Measurements from ENCODE around the gene L3MBTL3. TPM values are rescaled to one million over a fixed set of nuclear protein-coding genes. Genes with fewer than 3 reads are reported as not detected.

Gene L3MBTL3
- total and polyA plus RNA-seq, 2 experiments from 2014 or later = 8.7 to 11.2 TPM

DNA sequence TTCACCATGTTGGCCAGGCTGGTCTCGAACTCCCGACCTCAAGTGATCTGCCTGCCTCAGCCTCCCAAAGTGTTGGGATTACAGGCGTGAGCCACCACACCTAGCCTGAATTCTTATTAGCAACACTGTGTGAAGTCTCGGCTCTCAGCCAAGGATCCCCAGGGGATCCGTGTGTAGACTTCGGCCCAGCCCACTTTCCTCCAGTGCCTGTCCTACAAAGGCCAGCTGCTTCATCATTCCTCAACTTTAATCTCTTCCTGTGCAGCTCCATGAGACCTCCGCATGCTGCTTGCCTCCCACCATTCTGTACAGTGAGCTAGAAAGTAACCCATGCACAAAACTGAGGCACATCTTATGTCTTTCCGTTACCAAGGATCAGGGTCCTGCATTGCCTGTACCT lies 132.5 kb downstream of the L3MBTL3 start:
- TF ChIP-seq ZNF331 (CRISPR knock-in tag; IDR thresholded peaks at IDR 0.05; ENCODE audit: low read depth) (no peak), JUNB (IDR thresholded peaks at IDR 0.05; ENCODE audit: unreplicated experiment) (no peak), EZH2 (IDR thresholded peaks at IDR 0.05; ENCODE audit: low read depth, unreplicated experiment) (no peak), CREB1 (CRISPR knock-in tag; IDR thresholded peaks at IDR 0.05; ENCODE audit: low read depth) (no peak), POLR2AphosphoS5 (IDR thresholded peaks at IDR 0.05; ENCODE audit: low read depth) (no peak), NANOG (IDR thresholded peaks at IDR 0.05; ENCODE audit: borderline replicate concordance) (no peak), STAT1 (IDR thresholded peaks at IDR 0.05; ENCODE audit: unreplicated experiment) (no peak), EZH2phosphoT487 (IDR thresholded peaks at IDR 0.05; ENCODE audit: unreplicated experiment) (no peak), ZNF114 (CRISPR knock-in tag; IDR thresholded peaks at IDR 0.05) (no peak)
- TF ChIP-seq, protein P1, sequence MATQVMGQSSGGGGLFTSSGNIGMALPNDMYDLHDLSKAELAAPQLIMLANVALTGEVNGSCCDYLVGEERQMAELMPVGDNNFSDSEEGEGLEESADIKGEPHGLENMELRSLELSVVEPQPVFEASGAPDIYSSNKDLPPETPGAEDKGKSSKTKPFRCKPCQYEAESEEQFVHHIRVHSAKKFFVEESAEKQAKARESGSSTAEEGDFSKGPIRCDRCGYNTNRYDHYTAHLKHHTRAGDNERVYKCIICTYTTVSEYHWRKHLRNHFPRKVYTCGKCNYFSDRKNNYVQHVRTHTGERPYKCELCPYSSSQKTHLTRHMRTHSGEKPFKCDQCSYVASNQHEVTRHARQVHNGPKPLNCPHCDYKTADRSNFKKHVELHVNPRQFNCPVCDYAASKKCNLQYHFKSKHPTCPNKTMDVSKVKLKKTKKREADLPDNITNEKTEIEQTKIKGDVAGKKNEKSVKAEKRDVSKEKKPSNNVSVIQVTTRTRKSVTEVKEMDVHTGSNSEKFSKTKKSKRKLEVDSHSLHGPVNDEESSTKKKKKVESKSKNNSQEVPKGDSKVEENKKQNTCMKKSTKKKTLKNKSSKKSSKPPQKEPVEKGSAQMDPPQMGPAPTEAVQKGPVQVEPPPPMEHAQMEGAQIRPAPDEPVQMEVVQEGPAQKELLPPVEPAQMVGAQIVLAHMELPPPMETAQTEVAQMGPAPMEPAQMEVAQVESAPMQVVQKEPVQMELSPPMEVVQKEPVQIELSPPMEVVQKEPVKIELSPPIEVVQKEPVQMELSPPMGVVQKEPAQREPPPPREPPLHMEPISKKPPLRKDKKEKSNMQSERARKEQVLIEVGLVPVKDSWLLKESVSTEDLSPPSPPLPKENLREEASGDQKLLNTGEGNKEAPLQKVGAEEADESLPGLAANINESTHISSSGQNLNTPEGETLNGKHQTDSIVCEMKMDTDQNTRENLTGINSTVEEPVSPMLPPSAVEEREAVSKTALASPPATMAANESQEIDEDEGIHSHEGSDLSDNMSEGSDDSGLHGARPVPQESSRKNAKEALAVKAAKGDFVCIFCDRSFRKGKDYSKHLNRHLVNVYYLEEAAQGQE (IDR thresholded peaks at IDR 0.05; ENCODE audit: unreplicated experiment) = no peak
- TF ChIP-seq, protein P2, sequence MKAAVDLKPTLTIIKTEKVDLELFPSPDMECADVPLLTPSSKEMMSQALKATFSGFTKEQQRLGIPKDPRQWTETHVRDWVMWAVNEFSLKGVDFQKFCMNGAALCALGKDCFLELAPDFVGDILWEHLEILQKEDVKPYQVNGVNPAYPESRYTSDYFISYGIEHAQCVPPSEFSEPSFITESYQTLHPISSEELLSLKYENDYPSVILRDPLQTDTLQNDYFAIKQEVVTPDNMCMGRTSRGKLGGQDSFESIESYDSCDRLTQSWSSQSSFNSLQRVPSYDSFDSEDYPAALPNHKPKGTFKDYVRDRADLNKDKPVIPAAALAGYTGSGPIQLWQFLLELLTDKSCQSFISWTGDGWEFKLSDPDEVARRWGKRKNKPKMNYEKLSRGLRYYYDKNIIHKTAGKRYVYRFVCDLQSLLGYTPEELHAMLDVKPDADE (IDR thresholded peaks at IDR 0.05) = no peak
- TF ChIP-seq, protein P3, sequence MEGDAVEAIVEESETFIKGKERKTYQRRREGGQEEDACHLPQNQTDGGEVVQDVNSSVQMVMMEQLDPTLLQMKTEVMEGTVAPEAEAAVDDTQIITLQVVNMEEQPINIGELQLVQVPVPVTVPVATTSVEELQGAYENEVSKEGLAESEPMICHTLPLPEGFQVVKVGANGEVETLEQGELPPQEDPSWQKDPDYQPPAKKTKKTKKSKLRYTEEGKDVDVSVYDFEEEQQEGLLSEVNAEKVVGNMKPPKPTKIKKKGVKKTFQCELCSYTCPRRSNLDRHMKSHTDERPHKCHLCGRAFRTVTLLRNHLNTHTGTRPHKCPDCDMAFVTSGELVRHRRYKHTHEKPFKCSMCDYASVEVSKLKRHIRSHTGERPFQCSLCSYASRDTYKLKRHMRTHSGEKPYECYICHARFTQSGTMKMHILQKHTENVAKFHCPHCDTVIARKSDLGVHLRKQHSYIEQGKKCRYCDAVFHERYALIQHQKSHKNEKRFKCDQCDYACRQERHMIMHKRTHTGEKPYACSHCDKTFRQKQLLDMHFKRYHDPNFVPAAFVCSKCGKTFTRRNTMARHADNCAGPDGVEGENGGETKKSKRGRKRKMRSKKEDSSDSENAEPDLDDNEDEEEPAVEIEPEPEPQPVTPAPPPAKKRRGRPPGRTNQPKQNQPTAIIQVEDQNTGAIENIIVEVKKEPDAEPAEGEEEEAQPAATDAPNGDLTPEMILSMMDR (conservative IDR thresholded peaks at IDR 0.05; ENCODE audit: low read depth in 2 of 2) = no peak
- TF ChIP-seq, protein P4, sequence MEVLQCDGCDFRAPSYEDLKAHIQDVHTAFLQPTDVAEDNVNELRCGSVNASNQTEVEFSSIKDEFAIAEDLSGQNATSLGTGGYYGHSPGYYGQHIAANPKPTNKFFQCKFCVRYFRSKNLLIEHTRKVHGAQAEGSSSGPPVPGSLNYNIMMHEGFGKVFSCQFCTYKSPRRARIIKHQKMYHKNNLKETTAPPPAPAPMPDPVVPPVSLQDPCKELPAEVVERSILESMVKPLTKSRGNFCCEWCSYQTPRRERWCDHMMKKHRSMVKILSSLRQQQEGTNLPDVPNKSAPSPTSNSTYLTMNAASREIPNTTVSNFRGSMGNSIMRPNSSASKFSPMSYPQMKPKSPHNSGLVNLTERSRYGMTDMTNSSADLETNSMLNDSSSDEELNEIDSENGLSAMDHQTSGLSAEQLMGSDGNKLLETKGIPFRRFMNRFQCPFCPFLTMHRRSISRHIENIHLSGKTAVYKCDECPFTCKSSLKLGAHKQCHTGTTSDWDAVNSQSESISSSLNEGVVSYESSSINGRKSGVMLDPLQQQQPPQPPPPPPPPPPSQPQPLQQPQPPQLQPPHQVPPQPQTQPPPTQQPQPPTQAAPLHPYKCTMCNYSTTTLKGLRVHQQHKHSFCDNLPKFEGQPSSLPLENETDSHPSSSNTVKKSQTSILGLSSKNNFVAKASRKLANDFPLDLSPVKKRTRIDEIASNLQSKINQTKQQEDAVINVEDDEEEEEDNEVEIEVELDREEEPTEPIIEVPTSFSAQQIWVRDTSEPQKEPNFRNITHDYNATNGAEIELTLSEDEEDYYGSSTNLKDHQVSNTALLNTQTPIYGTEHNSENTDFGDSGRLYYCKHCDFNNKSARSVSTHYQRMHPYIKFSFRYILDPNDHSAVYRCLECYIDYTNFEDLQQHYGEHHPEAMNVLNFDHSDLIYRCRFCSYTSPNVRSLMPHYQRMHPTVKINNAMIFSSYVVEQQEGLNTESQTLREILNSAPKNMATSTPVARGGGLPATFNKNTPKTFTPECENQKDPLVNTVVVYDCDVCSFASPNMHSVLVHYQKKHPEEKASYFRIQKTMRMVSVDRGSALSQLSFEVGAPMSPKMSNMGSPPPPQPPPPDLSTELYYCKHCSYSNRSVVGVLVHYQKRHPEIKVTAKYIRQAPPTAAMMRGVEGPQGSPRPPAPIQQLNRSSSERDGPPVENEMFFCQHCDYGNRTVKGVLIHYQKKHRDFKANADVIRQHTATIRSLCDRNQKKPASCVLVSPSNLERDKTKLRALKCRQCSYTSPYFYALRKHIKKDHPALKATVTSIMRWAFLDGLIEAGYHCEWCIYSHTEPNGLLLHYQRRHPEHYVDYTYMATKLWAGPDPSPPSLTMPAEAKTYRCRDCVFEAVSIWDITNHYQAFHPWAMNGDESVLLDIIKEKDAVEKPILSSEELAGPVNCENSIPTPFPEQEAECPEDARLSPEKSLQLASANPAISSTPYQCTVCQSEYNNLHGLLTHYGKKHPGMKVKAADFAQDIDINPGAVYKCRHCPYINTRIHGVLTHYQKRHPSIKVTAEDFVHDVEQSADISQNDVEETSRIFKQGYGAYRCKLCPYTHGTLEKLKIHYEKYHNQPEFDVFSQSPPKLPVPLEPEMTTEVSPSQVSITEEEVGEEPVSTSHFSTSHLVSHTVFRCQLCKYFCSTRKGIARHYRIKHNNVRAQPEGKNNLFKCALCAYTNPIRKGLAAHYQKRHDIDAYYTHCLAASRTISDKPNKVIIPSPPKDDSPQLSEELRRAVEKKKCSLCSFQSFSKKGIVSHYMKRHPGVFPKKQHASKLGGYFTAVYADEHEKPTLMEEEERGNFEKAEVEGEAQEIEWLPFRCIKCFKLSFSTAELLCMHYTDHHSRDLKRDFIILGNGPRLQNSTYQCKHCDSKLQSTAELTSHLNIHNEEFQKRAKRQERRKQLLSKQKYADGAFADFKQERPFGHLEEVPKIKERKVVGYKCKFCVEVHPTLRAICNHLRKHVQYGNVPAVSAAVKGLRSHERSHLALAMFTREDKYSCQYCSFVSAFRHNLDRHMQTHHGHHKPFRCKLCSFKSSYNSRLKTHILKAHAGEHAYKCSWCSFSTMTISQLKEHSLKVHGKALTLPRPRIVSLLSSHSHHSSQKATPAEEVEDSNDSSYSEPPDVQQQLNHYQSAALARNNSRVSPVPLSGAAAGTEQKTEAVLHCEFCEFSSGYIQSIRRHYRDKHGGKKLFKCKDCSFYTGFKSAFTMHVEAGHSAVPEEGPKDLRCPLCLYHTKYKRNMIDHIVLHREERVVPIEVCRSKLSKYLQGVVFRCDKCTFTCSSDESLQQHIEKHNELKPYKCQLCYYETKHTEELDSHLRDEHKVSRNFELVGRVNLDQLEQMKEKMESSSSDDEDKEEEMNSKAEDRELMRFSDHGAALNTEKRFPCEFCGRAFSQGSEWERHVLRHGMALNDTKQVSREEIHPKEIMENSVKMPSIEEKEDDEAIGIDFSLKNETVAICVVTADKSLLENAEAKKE (CRISPR knock-in tag; IDR thresholded peaks at IDR 0.05) = no peak
- no peaks in the 10 kb centered on the region for H3K4me1 ChIP-seq (ENCODE audit: insufficient read depth)
- H3K36me3 ChIP-seq (ENCODE audit: insufficient read depth) = no peaks in the 10 kb centered on the region
- no peaks in the 10 kb centered on the region for H3K9me2 ChIP-seq (ENCODE audit: insufficient read depth)
- no peaks in the 10 kb centered on the region for H4K20me1 ChIP-seq (replicated peaks; ENCODE audit: insufficient read depth)
- no peaks in the 10 kb centered on the region for H3F3A ChIP-seq (replicated peaks; ENCODE audit: low read depth)
- H3K27me3 Mint-ChIP-seq (ENCODE audit: insufficient read depth, low read depth, poor library complexity) = no peaks in the 10 kb centered on the region
- no peak overlapping the region for H3K4me2 ChIP-seq
- H3K79me2 ChIP-seq (replicated peaks; ENCODE audit: insufficient read depth) = no peaks in the 10 kb centered on the region
- H3K4me1 Mint-ChIP-seq = no peaks in the 10 kb centered on the region; the same call in 2 of the 3 replicates
- DNase-seq (ENCODE audit: low spot score) = no peak
- ATAC-seq = no peak
- H3K9me3 Mint-ChIP-seq = no peaks in the 10 kb centered on the region
- H3K27ac ChIP-seq (ENCODE audit: low read depth) = no peak overlapping the region
- H3K27me3 ChIP-seq (ENCODE audit: insufficient read depth) = no peaks in the 10 kb centered on the region
- H3K36me3 Mint-ChIP-seq (ENCODE audit: low read depth) = peaks cover 6% of the 10 kb centered on the region; the same call in 1 of the 3 replicates
- no peak overlapping the region for H3K27ac Mint-ChIP-seq
- no peak overlapping the region for H2AFZ ChIP-seq
- no peak overlapping the region for H3K4me3 ChIP-seq
- H3K4me3 Mint-ChIP-seq = no peak overlapping the region

All from GM23338 (cell line).